A549 (cell line): Measurements from ENCODE around the gene P3H2. TPM values are rescaled to one million over a fixed set of nuclear protein-coding genes. Genes with fewer than 3 reads are reported as not detected.
A peak's percentile ranks its signal among the peaks of the same experiment; 100 is the strongest.

Source experiments
- ATOH8 ChIP-seq: fragments of 250-450 bp; sonication (Bioruptor Pico); IDR thresholded peaks from 2 replicates; pipeline ENCODE4 v1.5.0; 2020; ENCODE audit warnings: low read depth, mild to moderate bottlenecking, moderate library complexity
- BHLHE40 ChIP-seq: IDR thresholded peaks from 2 replicates; pipeline ENCODE4 v1.6.1; 2012; ENCODE audit warnings: low read depth, low read length, inconsistent platforms
- CBX2 ChIP-seq: fragments of 200-600 bp; sonication (generic); IDR thresholded peaks from 2 replicates; pipeline ENCODE4 v1.6.1; 2016; ENCODE audit warnings: low read depth, mild to moderate bottlenecking, borderline replicate concordance
- CBX8 ChIP-seq: fragments of 200-600 bp; sonication (generic); IDR thresholded peaks from 2 replicates; pipeline ENCODE4 v1.6.1; 2016
- CHD4 ChIP-seq: fragments of 200-600 bp; sonication (generic); IDR thresholded peaks from 2 replicates; pipeline ENCODE4 v1.6.1; 2016; ENCODE audit warnings: antibody characterized with exemption, mild to moderate bottlenecking, borderline replicate concordance
- E2F6 ChIP-seq: IDR thresholded peaks from 2 replicates; pipeline ENCODE4 v1.6.1; 2012; ENCODE audit warnings: low read depth, borderline replicate concordance
- EHF ChIP-seq: fragments of 250-450 bp; sonication (Bioruptor Pico); IDR thresholded peaks from 2 replicates; pipeline ENCODE4 v1.5.0; 2020; ENCODE audit warnings: mild to moderate bottlenecking
- EP300 ChIP-seq, 2 experiments: fragments of >200 bp; sonication (Bioruptor Twin); formaldehyde crosslinking; IDR thresholded peaks; 2 replicates in 1 of 2; 3 replicates in 1 of 2; pipeline ENCODE4 v1.6.1; 2016 to 2017
- FOSL2 ChIP-seq, 2 experiments: fragments of 450-650 bp in 1 of 2; fragments of >200 bp in 1 of 2; sonication (Bioruptor Twin) in 1 of 2; formaldehyde crosslinking; IDR thresholded peaks; 2 replicates each; pipeline versions ENCODE4 v1.5.0 to v1.6.1; 2016 to 2020; ENCODE audit warnings: mild to moderate bottlenecking in 1 of 2, moderate library complexity in 1 of 2
- GATA3 ChIP-seq: IDR thresholded peaks from 2 replicates; pipeline ENCODE4 v1.6.1; 2012; ENCODE audit warnings: borderline replicate concordance
- HEYL ChIP-seq: fragments of 250-450 bp; sonication (Bioruptor Pico); IDR thresholded peaks from 2 replicates; pipeline ENCODE4 v1.8.0; 2021; ENCODE audit warnings: mild to moderate bottlenecking, moderate library complexity
- HOXA7 ChIP-seq: fragments of 250-450 bp; sonication (Bioruptor Pico); IDR thresholded peaks from 2 replicates; pipeline ENCODE4 v1.5.0; 2020; ENCODE audit warnings: mild to moderate bottlenecking, moderate library complexity
- HOXB13 ChIP-seq: fragments of 250-450 bp; sonication (Bioruptor Pico); IDR thresholded peaks from 2 replicates; pipeline ENCODE4 v1.5.0; 2020; ENCODE audit warnings: low read depth, mild to moderate bottlenecking, moderate library complexity
- HOXB5 ChIP-seq: fragments of 250-450 bp; sonication (Bioruptor Pico); IDR thresholded peaks from 2 replicates; pipeline ENCODE4 v1.5.0; 2020; ENCODE audit warnings: mild to moderate bottlenecking, moderate library complexity
- JUNB ChIP-seq: fragments of >200 bp; sonication (Bioruptor Twin); formaldehyde crosslinking; IDR thresholded peaks from 2 replicates; pipeline ENCODE4 v1.6.1; 2016
- KDM5A ChIP-seq: fragments of 200-600 bp; sonication (generic); IDR thresholded peaks from 2 replicates; pipeline ENCODE4 v1.6.1; 2016; ENCODE audit warnings: antibody characterized with exemption, mild to moderate bottlenecking
- MAFK ChIP-seq: fragments of 450-650 bp; IDR thresholded peaks from 2 replicates; pipeline ENCODE4 v1.6.1; 2014; ENCODE audit not compliant: partially characterized antibody
- MAZ ChIP-seq: fragments of 150-350 bp; IDR thresholded peaks from 2 replicates; pipeline ENCODE4 v1.6.1; 2014; ENCODE audit warnings: antibody characterized with exemption, low read depth, low read length, borderline replicate concordance
- NPAS2 ChIP-seq: fragments of 250-450 bp; sonication (Bioruptor Pico); IDR thresholded peaks from 2 replicates; pipeline ENCODE4 v1.8.0; 2022; ENCODE audit warnings: mild to moderate bottlenecking, moderate library complexity, borderline replicate concordance
- PHF8 ChIP-seq: fragments of 200-600 bp; sonication (generic); IDR thresholded peaks from 2 replicates; pipeline ENCODE4 v1.6.1; 2016; ENCODE audit warnings: low read depth, mild to moderate bottlenecking, antibody characterized with exemption, moderate library complexity, borderline replicate concordance
- POLR2A ChIP-seq: IDR thresholded peaks from 2 replicates; pipeline ENCODE4 v1.6.1; 2012; ENCODE audit warnings: mild to moderate bottlenecking, low read length
- REST ChIP-seq: fragments of 200-600 bp; sonication (generic); IDR thresholded peaks from 2 replicates; pipeline ENCODE4 v1.6.1; 2016; ENCODE audit warnings: antibody characterized with exemption, mild to moderate bottlenecking, moderate library complexity
- SMC3 ChIP-seq: fragments of >200 bp; sonication (Bioruptor Twin); formaldehyde crosslinking; IDR thresholded peaks from 3 replicates; pipeline ENCODE4 v1.6.1; 2018; ENCODE audit warnings: inconsistent platforms
- SREBF2 ChIP-seq: fragments of 450-650 bp; IDR thresholded peaks from 2 replicates; pipeline ENCODE4 v1.6.1; 2014; ENCODE audit warnings: mild to moderate bottlenecking, moderate library complexity
- TFCP2L1 ChIP-seq: fragments of 250-450 bp; sonication (Bioruptor Pico); IDR thresholded peaks from 2 replicates; pipeline ENCODE4 v1.5.0; 2021; ENCODE audit warnings: mild to moderate bottlenecking
- polyA plus RNA-seq, 4 experiments: library from polyadenylated mRNA; depleted of rRNA in 3 of 4; stranded (reverse); fragments of >200 nt; fragmentation: RNase III in 1 of 4; extraction: RNeasy Plus Mini Kit Qiagen cat#74134 plus additional on column Dnase treatment in 1 of 4; gene quantifications; 2 replicates in 3 of 4; 3 replicates in 1 of 4; pipeline ENCODE4 v1.2.3, GENCODE V29; 2011 to 2017
- TF ChIP-seq, protein P1 (sequence below): fragments of >200 bp; sonication (Bioruptor Twin); formaldehyde crosslinking; IDR thresholded peaks from 3 replicates; pipeline ENCODE4 v1.5.1; 2016
- TF ChIP-seq, protein P2 (sequence below): fragments of 250-450 bp; sonication (Bioruptor Pico); IDR thresholded peaks from 2 replicates; pipeline ENCODE4 v1.5.0; 2021; ENCODE audit warnings: mild to moderate bottlenecking, moderate library complexity, borderline replicate concordance
- TF ChIP-seq, protein P3 (sequence below): IDR thresholded peaks from 2 replicates; pipeline ENCODE4 v1.6.1; 2012
- TF ChIP-seq, protein P4 (sequence below): fragments of 450-650 bp; IDR thresholded peaks from 2 replicates; pipeline ENCODE4 v1.6.1; 2014; ENCODE audit warnings: antibody characterized with exemption
- TF ChIP-seq, protein P5 (sequence below): fragments of 150-350 bp; IDR thresholded peaks from 2 replicates; pipeline ENCODE4 v1.6.1; 2014; ENCODE audit warnings: low read depth, mild to moderate bottlenecking, low read length

P3H2 gene
- polyA plus RNA-seq, 2 of the 4 experiments (the other 2 are of a cell fraction), result 56.6 to 72.5 TPM

GRCh38 chr3:190076601-190077394, 43.9 kb downstream of the P3H2 start (continued):
- peak; percentile 68; the same call in 1 of the 2 replicates for TF ChIP-seq HOXB13
- no peak for TF ChIP-seq POLR2A
- 0 out of 2 replicates have a peak, but pooled peaks have one; percentile 31 for TF ChIP-seq EHF (CRISPR knock-in tag)
- TF ChIP-seq HOXA7 (CRISPR knock-in tag), result no peak
- no peak for TF ChIP-seq FOSL2 (IDR thresholded peaks at IDR 0.05)
- peak; percentile 65 for TF ChIP-seq FOSL2 (CRISPR knock-in tag; IDR thresholded peaks at IDR 0.05)
- no peak; the same call in 2 of the 3 replicates for TF ChIP-seq SMC3
- TF ChIP-seq BHLHE40, result no peak
- TF ChIP-seq, protein P1, sequence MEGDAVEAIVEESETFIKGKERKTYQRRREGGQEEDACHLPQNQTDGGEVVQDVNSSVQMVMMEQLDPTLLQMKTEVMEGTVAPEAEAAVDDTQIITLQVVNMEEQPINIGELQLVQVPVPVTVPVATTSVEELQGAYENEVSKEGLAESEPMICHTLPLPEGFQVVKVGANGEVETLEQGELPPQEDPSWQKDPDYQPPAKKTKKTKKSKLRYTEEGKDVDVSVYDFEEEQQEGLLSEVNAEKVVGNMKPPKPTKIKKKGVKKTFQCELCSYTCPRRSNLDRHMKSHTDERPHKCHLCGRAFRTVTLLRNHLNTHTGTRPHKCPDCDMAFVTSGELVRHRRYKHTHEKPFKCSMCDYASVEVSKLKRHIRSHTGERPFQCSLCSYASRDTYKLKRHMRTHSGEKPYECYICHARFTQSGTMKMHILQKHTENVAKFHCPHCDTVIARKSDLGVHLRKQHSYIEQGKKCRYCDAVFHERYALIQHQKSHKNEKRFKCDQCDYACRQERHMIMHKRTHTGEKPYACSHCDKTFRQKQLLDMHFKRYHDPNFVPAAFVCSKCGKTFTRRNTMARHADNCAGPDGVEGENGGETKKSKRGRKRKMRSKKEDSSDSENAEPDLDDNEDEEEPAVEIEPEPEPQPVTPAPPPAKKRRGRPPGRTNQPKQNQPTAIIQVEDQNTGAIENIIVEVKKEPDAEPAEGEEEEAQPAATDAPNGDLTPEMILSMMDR, result no peak
- TF ChIP-seq, protein P2, sequence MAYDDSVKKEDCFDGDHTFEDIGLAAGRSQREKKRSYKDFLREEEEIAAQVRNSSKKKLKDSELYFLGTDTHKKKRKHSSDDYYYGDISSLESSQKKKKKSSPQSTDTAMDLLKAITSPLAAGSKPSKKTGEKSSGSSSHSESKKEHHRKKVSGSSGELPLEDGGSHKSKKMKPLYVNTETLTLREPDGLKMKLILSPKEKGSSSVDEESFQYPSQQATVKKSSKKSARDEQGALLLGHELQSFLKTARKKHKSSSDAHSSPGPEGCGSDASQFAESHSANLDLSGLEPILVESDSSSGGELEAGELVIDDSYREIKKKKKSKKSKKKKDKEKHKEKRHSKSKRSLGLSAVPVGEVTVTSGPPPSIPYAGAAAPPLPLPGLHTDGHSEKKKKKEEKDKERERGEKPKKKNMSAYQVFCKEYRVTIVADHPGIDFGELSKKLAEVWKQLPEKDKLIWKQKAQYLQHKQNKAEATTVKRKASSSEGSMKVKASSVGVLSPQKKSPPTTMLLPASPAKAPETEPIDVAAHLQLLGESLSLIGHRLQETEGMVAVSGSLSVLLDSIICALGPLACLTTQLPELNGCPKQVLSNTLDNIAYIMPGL (CRISPR knock-in tag), result no peak
- TF ChIP-seq REST, result no peak
- TF ChIP-seq PHF8, result no peak
- peak; percentile 94 for TF ChIP-seq ATOH8 (CRISPR knock-in tag)
- TF ChIP-seq HOXB5, result peak; percentile 85
- TF ChIP-seq, protein P3, sequence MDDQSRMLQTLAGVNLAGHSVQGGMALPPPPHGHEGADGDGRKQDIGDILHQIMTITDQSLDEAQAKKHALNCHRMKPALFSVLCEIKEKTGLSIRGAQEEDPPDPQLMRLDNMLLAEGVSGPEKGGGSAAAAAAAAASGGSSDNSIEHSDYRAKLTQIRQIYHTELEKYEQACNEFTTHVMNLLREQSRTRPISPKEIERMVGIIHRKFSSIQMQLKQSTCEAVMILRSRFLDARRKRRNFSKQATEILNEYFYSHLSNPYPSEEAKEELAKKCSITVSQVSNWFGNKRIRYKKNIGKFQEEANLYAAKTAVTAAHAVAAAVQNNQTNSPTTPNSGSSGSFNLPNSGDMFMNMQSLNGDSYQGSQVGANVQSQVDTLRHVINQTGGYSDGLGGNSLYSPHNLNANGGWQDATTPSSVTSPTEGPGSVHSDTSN, result no peak
- no peak for TF ChIP-seq SREBF2
- no peak for TF ChIP-seq MAFK
- no peak for TF ChIP-seq TFCP2L1 (CRISPR knock-in tag)
- no peak for TF ChIP-seq CBX2
- TF ChIP-seq HEYL, result no peak
- TF ChIP-seq, protein P4, sequence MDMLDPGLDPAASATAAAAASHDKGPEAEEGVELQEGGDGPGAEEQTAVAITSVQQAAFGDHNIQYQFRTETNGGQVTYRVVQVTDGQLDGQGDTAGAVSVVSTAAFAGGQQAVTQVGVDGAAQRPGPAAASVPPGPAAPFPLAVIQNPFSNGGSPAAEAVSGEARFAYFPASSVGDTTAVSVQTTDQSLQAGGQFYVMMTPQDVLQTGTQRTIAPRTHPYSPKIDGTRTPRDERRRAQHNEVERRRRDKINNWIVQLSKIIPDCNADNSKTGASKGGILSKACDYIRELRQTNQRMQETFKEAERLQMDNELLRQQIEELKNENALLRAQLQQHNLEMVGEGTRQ, result no peak
- TF ChIP-seq MAZ, result no peak
- TF ChIP-seq EP300 (IDR thresholded peaks at IDR 0.05), result no peak
- no peak for TF ChIP-seq E2F6
- TF ChIP-seq NPAS2, result no peak
- TF ChIP-seq, protein P5, sequence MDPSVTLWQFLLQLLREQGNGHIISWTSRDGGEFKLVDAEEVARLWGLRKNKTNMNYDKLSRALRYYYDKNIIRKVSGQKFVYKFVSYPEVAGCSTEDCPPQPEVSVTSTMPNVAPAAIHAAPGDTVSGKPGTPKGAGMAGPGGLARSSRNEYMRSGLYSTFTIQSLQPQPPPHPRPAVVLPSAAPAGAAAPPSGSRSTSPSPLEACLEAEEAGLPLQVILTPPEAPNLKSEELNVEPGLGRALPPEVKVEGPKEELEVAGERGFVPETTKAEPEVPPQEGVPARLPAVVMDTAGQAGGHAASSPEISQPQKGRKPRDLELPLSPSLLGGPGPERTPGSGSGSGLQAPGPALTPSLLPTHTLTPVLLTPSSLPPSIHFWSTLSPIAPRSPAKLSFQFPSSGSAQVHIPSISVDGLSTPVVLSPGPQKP, result no peak
- TF ChIP-seq JUNB, result no peak
- TF ChIP-seq CBX8, result no peak
- TF ChIP-seq CHD4, result no peak
- TF ChIP-seq GATA3, result peak; percentile 61; the same call in 1 of the 2 replicates
- TF ChIP-seq KDM5A, result no peak
